ES-I3 (cell line): ENCODE data around the gene PPP3CA.

Source experiments
- H3K36me3 ChIP-seq: 2 replicates; pipeline ENCODE4 v1.6.1; 2013; ENCODE audit warnings: mild to moderate bottlenecking, low read length, control low read depth, moderate library complexity; ENCODE audit not compliant: insufficient read depth
- H3K4me1 ChIP-seq: 2 replicates; pipeline ENCODE4 v1.6.1; 2013; ENCODE audit warnings: mild to moderate bottlenecking, control low read depth, low read length; ENCODE audit not compliant: insufficient read depth
- H3K9ac ChIP-seq: 2 replicates; pipeline ENCODE4 v1.6.1; 2013; ENCODE audit warnings: low read depth, mild to moderate bottlenecking, low read length, moderate library complexity
- H3K9me3 ChIP-seq: 2 replicates; pipeline ENCODE4 v1.6.1; 2013; ENCODE audit warnings: mild to moderate bottlenecking, low read length, moderate library complexity; ENCODE audit not compliant: control insufficient read depth, insufficient read depth

Gene PPP3CA

DNA sequence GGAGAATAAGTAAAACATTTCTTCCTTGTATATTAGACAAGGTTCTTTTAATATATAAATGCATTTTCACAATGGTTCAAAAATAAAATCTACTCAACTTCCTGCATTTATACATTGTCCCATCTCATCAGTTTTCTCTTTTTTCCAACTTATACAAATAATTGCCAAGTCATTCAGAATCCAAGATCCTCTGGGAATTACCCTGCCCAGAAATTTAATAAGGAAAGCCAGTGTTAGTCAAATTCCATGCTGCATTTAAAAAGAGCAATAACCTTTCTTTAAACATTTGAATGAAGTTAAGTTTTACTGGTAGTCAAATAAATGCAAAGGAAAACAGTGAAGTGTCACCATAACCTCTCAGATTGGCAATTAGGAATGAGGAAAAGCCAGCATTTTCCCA, 357.9 kb downstream of the PPP3CA start:
- no peak overlapping the region for H3K9ac ChIP-seq
- H3K4me1 ChIP-seq, result peaks cover 20% of the 10 kb centered on the region
- H3K36me3 ChIP-seq, result no peaks in the 10 kb centered on the region
- no peaks in the 10 kb centered on the region for H3K9me3 ChIP-seq

DNA sequence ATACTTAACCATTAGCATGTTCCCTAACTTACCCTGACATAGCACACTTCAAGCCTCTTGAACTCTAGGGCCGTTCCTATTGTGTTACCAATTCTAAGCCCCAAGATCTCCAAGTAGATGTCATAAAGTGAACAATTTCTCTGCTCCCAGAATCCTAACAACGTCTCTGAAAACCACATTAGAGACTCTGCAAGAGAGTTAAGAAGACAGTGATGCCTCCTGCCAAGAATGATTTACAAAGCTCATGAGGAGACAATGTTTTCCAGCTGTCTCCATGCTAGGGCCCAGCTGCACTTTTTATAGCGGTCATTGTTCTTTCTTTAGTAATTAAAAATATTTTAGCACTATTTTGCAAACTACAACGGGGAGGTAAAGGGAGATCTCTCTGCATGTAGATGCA, 358.4 kb downstream of the PPP3CA start:
- no peak overlapping the region for H3K9ac ChIP-seq
- no peaks in the 10 kb centered on the region for H3K9me3 ChIP-seq
- peaks cover 20% of the 10 kb centered on the region for H3K4me1 ChIP-seq
- no peaks in the 10 kb centered on the region for H3K36me3 ChIP-seq

DNA sequence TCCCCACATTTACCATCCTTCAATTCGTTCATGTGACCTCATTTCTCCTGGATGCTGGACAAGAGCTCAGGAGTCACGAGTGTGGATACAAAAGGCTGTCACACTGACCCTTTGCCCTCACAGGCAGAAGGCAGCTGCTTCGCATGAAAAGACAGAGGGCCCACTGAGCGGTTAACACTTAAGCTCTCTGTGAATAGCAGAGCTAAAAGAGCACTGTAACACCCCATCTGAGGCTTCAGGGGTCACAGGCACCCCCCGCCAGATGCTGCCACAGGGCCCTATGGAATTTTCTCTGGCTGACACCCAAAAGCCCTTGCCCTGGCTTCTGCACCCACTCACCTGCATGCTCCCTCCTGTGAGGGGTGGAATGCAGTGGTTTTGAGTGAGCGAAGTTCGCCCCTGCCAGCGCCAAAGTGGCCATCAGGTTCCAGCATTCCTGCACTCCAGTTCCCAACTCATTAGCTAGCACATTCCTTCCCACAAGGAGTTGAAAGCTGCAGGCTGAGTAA, 360.9 kb downstream of the PPP3CA start:
- Histone ChIP-seq H3K9ac (0 out of 2 replicates have a peak overlapping the region, but pooled peaks have one; percentile 20), H3K4me1 (peaks cover 32% of the 10 kb centered on the region), H3K9me3 (no peaks in the 10 kb centered on the region), H3K36me3 (no peaks in the 10 kb centered on the region)

DNA sequence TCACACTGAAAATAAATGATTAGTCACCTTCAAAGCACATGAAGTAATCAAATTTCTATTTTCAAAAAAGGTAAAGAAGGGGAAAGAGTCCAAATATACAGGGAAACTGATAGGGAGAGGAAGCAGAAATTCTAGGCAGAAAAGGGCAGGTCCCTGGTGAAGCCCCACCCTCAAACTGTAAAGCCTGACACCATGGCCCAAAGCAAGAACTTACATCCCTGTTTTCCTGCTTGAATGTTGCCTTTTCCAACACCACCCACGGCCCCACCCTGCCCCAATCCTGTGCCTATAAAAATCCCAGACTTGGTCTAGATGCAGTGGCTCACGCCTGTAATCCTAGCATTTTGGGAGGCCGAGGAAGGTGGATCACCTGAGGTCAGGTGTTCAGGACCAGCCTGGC, 361.8 kb downstream of the PPP3CA start:
- no peaks in the 10 kb centered on the region for H3K36me3 ChIP-seq
- no peaks in the 10 kb centered on the region for H3K9me3 ChIP-seq
- no peak overlapping the region for H3K9ac ChIP-seq
- peaks cover 35% of the 10 kb centered on the region for H3K4me1 ChIP-seq

DNA sequence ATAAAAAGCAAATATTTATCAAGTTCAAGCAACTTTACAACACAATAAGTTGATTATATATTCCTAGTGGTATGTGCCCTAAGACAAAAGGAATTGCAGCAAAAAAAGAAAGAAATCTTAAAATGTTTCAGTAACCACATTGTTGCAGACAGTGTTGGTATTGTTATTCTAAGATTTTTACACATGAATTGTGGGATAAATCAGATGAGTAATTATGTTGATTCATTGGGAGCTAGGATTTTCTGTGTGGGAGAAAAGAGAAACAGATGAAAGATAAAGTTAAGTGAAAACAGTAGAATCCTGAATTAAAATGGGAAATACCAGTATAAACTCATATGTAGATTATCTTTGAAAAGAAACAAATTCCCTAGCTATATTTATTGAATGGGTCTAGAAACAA, 362.4 kb downstream of the PPP3CA start:
- Histone ChIP-seq H3K9me3 (no peaks in the 10 kb centered on the region), H3K4me1 (peaks cover 35% of the 10 kb centered on the region), H3K9ac (no peak overlapping the region), H3K36me3 (no peaks in the 10 kb centered on the region)

DNA sequence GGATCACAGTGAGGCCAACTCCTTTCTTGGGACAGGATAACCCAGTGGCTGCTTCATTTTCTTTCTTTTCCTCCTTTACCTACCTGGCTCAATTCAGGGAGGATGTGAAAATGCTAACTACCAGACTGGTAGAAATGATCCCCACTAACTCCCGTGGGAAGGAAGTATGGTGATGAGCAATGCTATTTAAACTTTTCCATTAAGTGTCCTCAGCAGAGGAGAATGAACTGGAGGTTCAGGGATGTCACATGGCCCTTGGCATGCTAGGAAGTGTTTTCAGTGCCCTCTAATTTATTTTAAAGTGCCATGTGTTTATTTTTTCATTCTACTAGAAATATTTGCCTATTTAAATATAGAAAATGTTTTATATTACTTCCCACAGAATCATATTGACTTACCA, 363.9 kb downstream of the PPP3CA start:
- H3K4me1 ChIP-seq, result peaks cover 35% of the 10 kb centered on the region
- no peaks in the 10 kb centered on the region for H3K36me3 ChIP-seq
- H3K9ac ChIP-seq, result no peak overlapping the region
- H3K9me3 ChIP-seq, result no peaks in the 10 kb centered on the region

DNA sequence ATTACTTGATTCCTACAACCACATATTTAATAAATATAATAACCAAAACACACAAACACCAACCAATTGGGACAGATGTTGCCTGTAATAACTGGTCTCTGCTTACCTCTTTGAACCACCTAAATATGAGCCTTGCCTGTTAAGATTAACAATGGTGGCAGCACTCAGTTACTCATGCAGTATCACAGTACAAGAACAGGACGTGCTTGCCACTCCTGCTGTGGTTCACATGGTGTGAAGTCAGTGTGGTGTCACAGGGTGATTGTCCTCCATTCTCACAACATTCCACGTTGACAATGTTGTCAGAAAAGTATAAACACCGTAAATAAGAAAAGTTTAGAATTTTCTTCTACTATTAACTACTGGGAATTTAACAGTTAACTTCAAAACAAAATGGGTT, 365.0 kb downstream of the PPP3CA start:
- no peak overlapping the region for H3K9ac ChIP-seq
- H3K4me1 ChIP-seq, result peaks cover 33% of the 10 kb centered on the region
- no peaks in the 10 kb centered on the region for H3K9me3 ChIP-seq
- no peaks in the 10 kb centered on the region for H3K36me3 ChIP-seq

DNA sequence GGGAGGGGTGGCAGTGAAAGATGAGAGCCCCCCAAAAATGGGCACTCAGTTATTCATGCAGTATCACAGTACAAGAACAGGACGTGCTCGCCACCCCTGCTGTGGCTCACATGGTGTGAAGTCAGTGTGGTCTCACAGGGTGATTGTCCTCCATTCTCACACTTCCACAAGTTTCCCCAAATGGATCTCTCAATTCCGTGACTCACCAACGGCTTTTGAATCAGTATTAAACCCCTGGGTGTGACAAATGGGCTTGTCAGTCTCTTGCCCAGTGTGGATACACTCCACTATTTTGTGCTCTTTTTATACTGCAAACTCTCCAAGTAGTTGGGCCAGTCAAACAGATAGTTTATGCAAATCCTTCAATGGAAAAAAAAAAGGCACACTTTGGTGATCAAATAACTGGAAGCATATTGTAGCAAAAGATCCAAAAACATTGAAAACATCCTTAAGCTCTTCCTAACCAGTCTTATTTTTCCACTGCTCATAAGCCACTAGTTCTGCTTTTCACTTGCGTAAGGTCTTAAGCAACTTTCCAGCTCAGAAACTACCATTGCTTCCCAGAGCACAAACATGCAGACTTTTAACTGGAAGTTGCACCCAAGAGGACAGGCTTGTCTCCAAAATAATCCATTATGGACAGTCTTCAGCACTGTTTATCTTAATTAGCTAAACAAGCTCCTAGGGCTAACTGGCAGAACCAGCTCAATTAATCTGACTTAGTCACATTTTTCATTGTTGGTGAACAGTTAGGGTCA, 365.7 kb downstream of the PPP3CA start:
- H3K9ac ChIP-seq, result no peak overlapping the region
- H3K9me3 ChIP-seq, result no peaks in the 10 kb centered on the region
- peaks cover 28% of the 10 kb centered on the region for H3K4me1 ChIP-seq
- no peaks in the 10 kb centered on the region for H3K36me3 ChIP-seq

DNA sequence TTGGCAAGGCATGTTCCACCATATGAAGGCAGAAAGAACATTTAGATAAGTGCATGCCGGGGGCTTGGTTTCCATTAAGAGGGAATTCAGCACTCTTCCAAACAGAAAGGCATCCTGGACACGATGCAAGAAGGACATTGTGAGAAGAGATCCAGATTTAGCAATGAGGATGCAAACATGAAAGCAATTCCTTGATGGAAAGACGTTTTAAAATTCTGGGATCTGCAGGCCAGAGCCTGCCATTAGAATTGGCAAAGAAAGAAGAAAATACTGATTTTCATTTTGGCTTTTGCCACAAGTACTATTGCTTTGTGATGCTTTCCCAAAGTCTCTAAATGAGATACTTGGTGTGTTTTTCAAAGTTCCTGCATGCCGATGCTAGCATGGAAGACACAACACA, 367.6 kb downstream of the PPP3CA start:
- Histone ChIP-seq H3K4me1 (peaks cover 18% of the 10 kb centered on the region), H3K36me3 (no peaks in the 10 kb centered on the region), H3K9ac (no peak overlapping the region), H3K9me3 (no peaks in the 10 kb centered on the region)

DNA sequence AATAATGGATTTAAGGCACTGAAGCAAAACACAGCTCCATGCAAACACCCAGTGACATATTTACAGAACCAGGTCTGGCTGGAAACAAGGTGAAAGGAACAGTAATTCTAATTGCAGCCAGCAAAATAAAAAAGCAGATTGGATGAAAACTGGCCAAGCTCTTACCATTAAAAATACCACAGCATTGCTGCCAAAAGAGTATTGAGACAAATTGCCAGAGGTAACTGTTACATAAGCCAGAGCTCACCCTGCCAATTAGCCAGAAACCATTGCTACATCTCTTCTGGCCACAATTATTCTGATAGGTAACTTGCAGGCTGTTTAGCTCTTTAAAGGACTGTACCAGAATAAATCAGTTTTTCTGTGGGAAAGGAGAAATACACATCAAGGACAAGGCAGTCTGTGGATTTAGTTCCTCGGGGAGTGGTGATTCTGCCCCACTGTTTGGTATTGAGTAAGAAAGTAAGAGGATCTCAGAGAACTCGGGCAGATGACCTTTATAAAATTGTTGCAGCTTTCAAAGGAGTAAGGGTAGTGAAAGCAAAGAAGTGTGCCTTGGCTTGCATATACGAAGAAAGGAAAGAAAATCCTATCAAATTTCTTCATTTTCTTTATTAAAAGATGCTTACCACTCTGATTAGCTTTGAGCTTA, 369.5 kb downstream of the PPP3CA start:
- Histone ChIP-seq H3K9ac (no peak overlapping the region), H3K4me1 (peaks cover 12% of the 10 kb centered on the region; the same call in 1 of the 2 replicates), H3K36me3 (no peaks in the 10 kb centered on the region)

DNA sequence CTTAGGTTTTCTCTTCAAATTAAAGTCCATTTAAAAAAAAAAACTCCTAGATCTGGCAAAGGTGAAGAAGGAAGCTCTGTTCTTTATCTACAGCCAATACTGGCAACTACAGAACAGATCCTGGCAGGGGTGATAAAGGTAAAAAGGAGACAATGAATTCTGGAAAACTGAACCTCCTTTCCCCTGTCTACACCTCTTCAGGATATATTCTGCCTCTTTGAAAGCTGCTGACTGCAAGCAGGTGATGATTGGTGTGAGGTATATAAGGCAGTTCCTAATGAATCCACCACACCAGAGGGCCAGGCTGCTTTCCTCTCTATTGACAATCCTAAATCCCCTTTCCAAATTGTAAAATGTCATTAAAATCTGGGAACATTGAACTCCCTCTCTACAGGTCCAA, 370.1 kb downstream of the PPP3CA start:
- H3K9ac ChIP-seq, result no peak overlapping the region
- H3K4me1 ChIP-seq, result peaks cover 9% of the 10 kb centered on the region; the same call in 1 of the 2 replicates
- H3K9me3 ChIP-seq, result no peaks in the 10 kb centered on the region
- H3K36me3 ChIP-seq, result no peaks in the 10 kb centered on the region

More for the DNA sequence above, 369.5 kb downstream of the PPP3CA start:
- no peaks in the 10 kb centered on the region for H3K9me3 ChIP-seq
